Measurements from ENCODE around the gene TMEM59L. TPM values are rescaled to one million over a fixed set of nuclear protein-coding genes. Genes with fewer than 3 reads are reported as not detected.

TMEM59L gene
- total and polyA plus RNA-seq, 2 of the 13 experiments (the other 11 are each of a cell fraction or from before 2014, with no cell fraction given), result 0.97 to 5.5 TPM

- Histone ChIP-seq H3K9me3 (ENCODE audit: low read length) (no peaks in the 10 kb centered on the region), H2AFZ (ENCODE audit: low read length) (no peak overlapping the region), H3K9ac (ENCODE audit: insufficient read depth, low read depth, low read length) (no peak overlapping the region), H3K4me3 (replicated peaks in 1 of 3; ENCODE audit: insufficient read depth in 1 of 3, low read depth in 2 of 3, low read length in 3 of 3) (no peak overlapping the region), H3K36me3 (replicated peaks in 1 of 2; ENCODE audit: control insufficient read depth in 1 of 2, insufficient read depth in 2 of 2, low read length in 2 of 2) (no peaks in the 10 kb centered on the region; a peak in 1 of 5 replicates), H3K4me1 (ENCODE audit: insufficient read depth, low read length) (no peaks in the 10 kb centered on the region), H3K27me3 (ENCODE audit: control insufficient read depth in 1 of 2, insufficient read depth in 2 of 2, low read length in 2 of 2) (no peaks in the 10 kb centered on the region), H4K20me1 (ENCODE audit: insufficient read depth, low read length) (0 out of 2 replicates have a peak, but pooled peaks cover 2% of the 10 kb centered on the region), H3K27ac (ENCODE audit: extremely low read length, insufficient read depth, low read length) (no peak overlapping the region), H3K4me2 (ENCODE audit: low read depth, low read length) (no peak overlapping the region), H3K79me2 (ENCODE audit: insufficient read depth, low read length) (no peaks in the 10 kb centered on the region)
- WGBS (ENCODE audit: low lambda C conversion rate), result 87% methylated on average over 5 of the region's 6 CpGs
- no peak for DNase-seq (ENCODE audit: low spot score)
- CTCF ChIA-PET (ENCODE audit: low intra/inter-chr PET ratio, low total read pairs), result no interaction called here
- intact Hi-C loops (cut with micrococcal nuclease; ENCODE audit: unreplicated experiment) (no loop called here), in situ Hi-C loops (cut with HindIII; ENCODE audit: extremely low pct_ligation_motif_present, low pct_unique_long_range_greater_than_20kb) (no loop called here)
- ATAC-seq, result no peak
- TF ChIP-seq SNAPC5 (CRISPR knock-in tag; IDR thresholded peaks at IDR 0.05; ENCODE audit: borderline replicate concordance) (no peak), HDAC2 (CRISPR knock-in tag; IDR thresholded peaks at IDR 0.05) (no peak), ZNF788 (CRISPR knock-in tag; IDR thresholded peaks at IDR 0.05; ENCODE audit: borderline replicate concordance) (no peak), KAT7 (CRISPR knock-in tag; IDR thresholded peaks at IDR 0.05; ENCODE audit: borderline replicate concordance) (no peak), ZNF800 (CRISPR knock-in tag; IDR thresholded peaks at IDR 0.05) (no peak), YY1 (IDR thresholded peaks at IDR 0.05; ENCODE audit: insufficient read depth, insufficient replicate concordance, low read depth, low read length) (no peak), AGO1 (IDR thresholded peaks at IDR 0.05; ENCODE audit: low read depth, low read length, poor library complexity, severe bottlenecking) (no peak), MBNL3 (CRISPR knock-in tag; conservative IDR thresholded peaks at IDR 0.05) (no peak), ZNF343 (CRISPR knock-in tag; IDR thresholded peaks at IDR 0.05) (no peak)
- TF ChIP-seq, protein P1, sequence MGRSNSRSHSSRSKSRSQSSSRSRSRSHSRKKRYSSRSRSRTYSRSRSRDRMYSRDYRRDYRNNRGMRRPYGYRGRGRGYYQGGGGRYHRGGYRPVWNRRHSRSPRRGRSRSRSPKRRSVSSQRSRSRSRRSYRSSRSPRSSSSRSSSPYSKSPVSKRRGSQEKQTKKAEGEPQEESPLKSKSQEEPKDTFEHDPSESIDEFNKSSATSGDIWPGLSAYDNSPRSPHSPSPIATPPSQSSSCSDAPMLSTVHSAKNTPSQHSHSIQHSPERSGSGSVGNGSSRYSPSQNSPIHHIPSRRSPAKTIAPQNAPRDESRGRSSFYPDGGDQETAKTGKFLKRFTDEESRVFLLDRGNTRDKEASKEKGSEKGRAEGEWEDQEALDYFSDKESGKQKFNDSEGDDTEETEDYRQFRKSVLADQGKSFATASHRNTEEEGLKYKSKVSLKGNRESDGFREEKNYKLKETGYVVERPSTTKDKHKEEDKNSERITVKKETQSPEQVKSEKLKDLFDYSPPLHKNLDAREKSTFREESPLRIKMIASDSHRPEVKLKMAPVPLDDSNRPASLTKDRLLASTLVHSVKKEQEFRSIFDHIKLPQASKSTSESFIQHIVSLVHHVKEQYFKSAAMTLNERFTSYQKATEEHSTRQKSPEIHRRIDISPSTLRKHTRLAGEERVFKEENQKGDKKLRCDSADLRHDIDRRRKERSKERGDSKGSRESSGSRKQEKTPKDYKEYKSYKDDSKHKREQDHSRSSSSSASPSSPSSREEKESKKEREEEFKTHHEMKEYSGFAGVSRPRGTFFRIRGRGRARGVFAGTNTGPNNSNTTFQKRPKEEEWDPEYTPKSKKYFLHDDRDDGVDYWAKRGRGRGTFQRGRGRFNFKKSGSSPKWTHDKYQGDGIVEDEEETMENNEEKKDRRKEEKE (IDR thresholded peaks at IDR 0.05), result no peak
- no TSS peak for BruUV-seq (replicated peaks)
- FAIRE-seq, result no peak
- POLR2A ChIA-PET, result no interaction called here
These were observed 39.1 kb downstream of the TMEM59L start for GRCh38 chr19:18651733-18652132.
